ENCODE results near the gene RBMS1. TPM values are rescaled to one million over a fixed set of nuclear protein-coding genes. Genes with fewer than 3 reads are reported as not detected.

RBMS1 gene
- total RNA-seq, 1 donor from 2014 or later: 116 TPM

GRCh38 chr2:160360089-160360757 lies 133.4 kb downstream of the RBMS1 start:
- DNase-seq (ENCODE audit: low read depth): no peak

- no peak for DNase-seq (ENCODE audit: low read depth)
Measured at GRCh38 chr2:160358046-160358445, 135.6 kb downstream of the RBMS1 start.

GRCh38 chr2:160356485-160356884 lies 137.1 kb downstream of the RBMS1 start:
- DNase-seq (ENCODE audit: low read depth): no peak

- DNase-seq (ENCODE audit: low read depth): no peak
Measured at GRCh38 chr2:160355080-160355479, 138.5 kb downstream of the RBMS1 start.

- no peak for DNase-seq (ENCODE audit: low read depth)
Measured at GRCh38 chr2:160354677-160355076, 138.9 kb downstream of the RBMS1 start.

- no peak for DNase-seq (ENCODE audit: low read depth)
Measured at GRCh38 chr2:160353813-160354212, 139.8 kb downstream of the RBMS1 start.

GRCh38 chr2:160353166-160353565 lies 140.4 kb downstream of the RBMS1 start:
- no peak for DNase-seq (ENCODE audit: low read depth)

GRCh38 chr2:160352500-160352899 lies 141.1 kb downstream of the RBMS1 start:
- no peak for DNase-seq (ENCODE audit: low read depth)

- peak; percentile 88 for DNase-seq (ENCODE audit: low read depth)
Measured at GRCh38 chr2:160351956-160352355, 141.7 kb downstream of the RBMS1 start.

GRCh38 chr2:160349306-160349705 lies 144.3 kb downstream of the RBMS1 start:
- no peak for DNase-seq (ENCODE audit: low read depth)

- DNase-seq (ENCODE audit: low read depth): peak; percentile 71
Measured at GRCh38 chr2:160347269-160347863, 146.2 kb downstream of the RBMS1 start.

GRCh38 chr2:160345071-160345764 lies 148.4 kb downstream of the RBMS1 start:
- DNase-seq (ENCODE audit: low read depth): peak; percentile 42

- DNase-seq (ENCODE audit: low read depth): peak; percentile 52
Measured at GRCh38 chr2:160343404-160343803, 150.2 kb downstream of the RBMS1 start.

- no peak for DNase-seq (ENCODE audit: low read depth)
Measured at GRCh38 chr2:160339726-160340125, 153.9 kb downstream of the RBMS1 start.

- DNase-seq (ENCODE audit: low read depth): no peak
Measured at GRCh38 chr2:160338901-160339685, 154.5 kb downstream of the RBMS1 start.

GRCh38 chr2:160337728-160338127 lies 155.9 kb downstream of the RBMS1 start:
- peak; percentile 37 for DNase-seq (ENCODE audit: low read depth)

- no peak for DNase-seq (ENCODE audit: low read depth)
Measured at GRCh38 chr2:160336635-160337034, 157.0 kb downstream of the RBMS1 start.

- no peak for DNase-seq (ENCODE audit: low read depth)
Measured at GRCh38 chr2:160336105-160336504, 157.5 kb downstream of the RBMS1 start.

- DNase-seq (ENCODE audit: low read depth): no peak
Measured at GRCh38 chr2:160335441-160335840, 158.2 kb downstream of the RBMS1 start.

GRCh38 chr2:160334028-160334741 lies 159.4 kb downstream of the RBMS1 start:
- peak; percentile 36 for DNase-seq (ENCODE audit: low read depth)

GRCh38 chr2:160333324-160334027 lies 160.1 kb downstream of the RBMS1 start:
- DNase-seq (ENCODE audit: low read depth): no peak

All from renal cortical epithelial cell (primary cell).